Stimulated activated CD8-positive, alpha-beta memory T cell treated with anti-CD3 and anti-CD28 coated beads, Interleukin-15, amount 100 ng/mL, for 4 hours (primary cell): ENCODE data around the gene CFAP65.

Experiments
- DNase-seq, 2 donors: peaks; one replicate each; pipeline ENCODE4 v3.0.0-alpha.2; 2020; ENCODE audit warnings: low read depth in 2 of 2

Gene CFAP65

GRCh38 chr2:219059725-219060682 lies 18.7 kb upstream of the CFAP65 start:
- DNase-seq, result no peak

- no peak for DNase-seq
Observed at GRCh38 chr2:219059375-219059724, 18.0 kb upstream of the CFAP65 start.

- DNase-seq, result no peak
Observed at GRCh38 chr2:219058541-219059374, 17.4 kb upstream of the CFAP65 start.

- DNase-seq, result peak; percentile 52 to 57
Observed at GRCh38 chr2:219057709-219058540, 16.6 kb upstream of the CFAP65 start.

GRCh38 chr2:219056896-219057708 lies 15.8 kb upstream of the CFAP65 start:
- DNase-seq, result no peak

- no peak for DNase-seq
Observed at GRCh38 chr2:219056176-219056895, 15.0 kb upstream of the CFAP65 start.

GRCh38 chr2:219054956-219055903 lies 13.9 kb upstream of the CFAP65 start:
- DNase-seq, result no peak

GRCh38 chr2:219049282-219049681 lies 8.0 kb upstream of the CFAP65 start:
- no peak for DNase-seq

- no peak for DNase-seq
Observed at GRCh38 chr2:219045937-219046550, 4.7 kb upstream of the CFAP65 start.

GRCh38 chr2:219042750-219043149 lies 1.4 kb upstream of the CFAP65 start:
- no peak for DNase-seq

GRCh38 chr2:219042157-219042556 lies 841 bp upstream of the CFAP65 start:
- no peak for DNase-seq

- no peak for DNase-seq
Observed at GRCh38 chr2:219038600-219038999, 2.7 kb downstream of the CFAP65 start.

- DNase-seq, result no peak
Observed at GRCh38 chr2:219037783-219038499, 3.4 kb downstream of the CFAP65 start.

GRCh38 chr2:219035942-219036341 lies 5.4 kb downstream of the CFAP65 start:
- no peak for DNase-seq

- no peak for DNase-seq
Observed at GRCh38 chr2:219034823-219035222, 6.5 kb downstream of the CFAP65 start.

GRCh38 chr2:219032051-219032745 lies 9.1 kb downstream of the CFAP65 start:
- DNase-seq, result no peak

- DNase-seq, result no peak
Observed at GRCh38 chr2:219031005-219031738, 10.1 kb downstream of the CFAP65 start.
